WTC11 (cell line): Measurements from ENCODE around the gene LGR4. TPM values are rescaled to one million over a fixed set of nuclear protein-coding genes. Genes with fewer than 3 reads are reported as not detected.

ENCODE experiments used
- ATAC-seq: fragments of 200-7000 bp; cut with Tn5 transposase; 2 replicates; pipeline ENCODE4 v1.10.0; 2021; ENCODE audit warnings: mild to moderate bottlenecking, moderate library complexity
- CTCF ChIA-PET: fragments of 300-600 bp; sonication (Branson Sonifier 250); formaldehyde crosslinking; loops from one replicate; lab custom pipeline; 2021; ENCODE audit warnings: antibody characterized with exemption; lab: Charles Lee
- POLR2A ChIA-PET: fragments of 350-600 bp; sonication (Branson Sonifier 250); formaldehyde crosslinking; loops from one replicate; lab custom pipeline; 2021; ENCODE audit warnings: antibody characterized with exemption; lab: Charles Lee
- DNase-seq: peaks from one replicate; pipeline ENCODE4 v3.0.0; 2021; ENCODE audit warnings: low spot score
- H3K27ac Mint-ChIP-seq: 2 replicates; pipeline ENCODE4 v1.8.0; 2021; ENCODE audit warnings: mixed read lengths
- H3K27me3 Mint-ChIP-seq: 2 replicates; pipeline ENCODE4 v1.8.0; 2021; ENCODE audit warnings: low read depth, mild to moderate bottlenecking, moderate library complexity, mixed read lengths
- H3K36me3 Mint-ChIP-seq: 2 replicates; pipeline ENCODE4 v1.8.0; 2021; ENCODE audit warnings: mixed read lengths
- H3K4me1 Mint-ChIP-seq: 2 replicates; pipeline ENCODE4 v1.8.0; 2022; ENCODE audit warnings: mixed read lengths
- H3K4me3 Mint-ChIP-seq: 2 replicates; pipeline ENCODE4 v1.8.0; 2021; ENCODE audit warnings: mild to moderate bottlenecking, moderate library complexity, mixed read lengths
- H3K9me3 Mint-ChIP-seq: 2 replicates; pipeline ENCODE4 v1.8.0; 2021; ENCODE audit warnings: mixed read lengths
- FOXJ3 ChIP-seq: sonication (generic); formaldehyde crosslinking; IDR thresholded peaks from 2 replicates; pipeline ENCODE4 v1.9.0; 2021; ENCODE audit warnings: missing genetic modification reagents, mild to moderate bottlenecking, borderline replicate concordance
- GTF2I ChIP-seq: fragments of 250-450 bp; sonication (Bioruptor Pico); conservative IDR thresholded peaks from 2 replicates; pipeline ENCODE4 v1.4.0; 2021; ENCODE audit warnings: mild to moderate bottlenecking
- HMGXB4 ChIP-seq: sonication (generic); formaldehyde crosslinking; IDR thresholded peaks from 2 replicates; pipeline ENCODE4 v1.8.1; 2023; ENCODE audit warnings: mild to moderate bottlenecking, moderate library complexity, missing genetic modification reagents
- JAZF1 ChIP-seq: fragments of 250-450 bp; sonication (Bioruptor Pico); IDR thresholded peaks from 2 replicates; pipeline ENCODE4 v1.9.0; 2021; ENCODE audit warnings: moderate library complexity, mild to moderate bottlenecking, inconsistent platforms
- KAT7 ChIP-seq: sonication (generic); formaldehyde crosslinking; IDR thresholded peaks from 2 replicates; pipeline ENCODE4 v1.8.1; 2023; ENCODE audit warnings: missing genetic modification reagents, mild to moderate bottlenecking, borderline replicate concordance
- MXD4 ChIP-seq: fragments of 250-450 bp; sonication (Bioruptor Pico); IDR thresholded peaks from 2 replicates; pipeline ENCODE4 v1.8.0; 2021; ENCODE audit warnings: mild to moderate bottlenecking, moderate library complexity, borderline replicate concordance
- NFYB ChIP-seq: sonication (generic); formaldehyde crosslinking; conservative IDR thresholded peaks from 2 replicates; pipeline ENCODE4 v1.8.0; 2022; ENCODE audit warnings: low read depth, missing genetic modification reagents
- NR2C2 ChIP-seq: sonication (generic); formaldehyde crosslinking; IDR thresholded peaks from 2 replicates; pipeline ENCODE4 v1.8.0; 2022; ENCODE audit warnings: mild to moderate bottlenecking, missing genetic modification reagents
- OVOL2 ChIP-seq: fragments of 250-450 bp; sonication (Bioruptor Pico); IDR thresholded peaks from 2 replicates; pipeline ENCODE4 v1.9.0; 2021; ENCODE audit warnings: mild to moderate bottlenecking, borderline replicate concordance
- RORB ChIP-seq: fragments of 250-450 bp; sonication (Bioruptor Pico); IDR thresholded peaks from 2 replicates; pipeline ENCODE4 v1.9.0; 2021; ENCODE audit warnings: mild to moderate bottlenecking
- SMAD3 ChIP-seq: sonication (generic); formaldehyde crosslinking; IDR thresholded peaks from 2 replicates; pipeline ENCODE4 v1.8.0; 2022; ENCODE audit warnings: missing genetic modification reagents, mild to moderate bottlenecking, borderline replicate concordance
- SOX15 ChIP-seq: fragments of 250-450 bp; sonication (Bioruptor Pico); IDR thresholded peaks from 2 replicates; pipeline ENCODE4 v1.9.0; 2021; ENCODE audit warnings: mild to moderate bottlenecking
- ZBTB21 ChIP-seq: sonication (generic); formaldehyde crosslinking; IDR thresholded peaks from 2 replicates; pipeline ENCODE4 v1.8.1; 2023; ENCODE audit warnings: mild to moderate bottlenecking, missing genetic modification reagents, borderline replicate concordance
- ZNF232 ChIP-seq: sonication (generic); formaldehyde crosslinking; IDR thresholded peaks from 2 replicates; pipeline ENCODE4 v1.8.0; 2022; ENCODE audit warnings: mild to moderate bottlenecking, missing genetic modification reagents
- ZNF396 ChIP-seq: fragments of 250-450 bp; sonication (Bioruptor Pico); IDR thresholded peaks from 2 replicates; pipeline ENCODE4 v1.8.0; 2021; ENCODE audit warnings: mild to moderate bottlenecking, moderate library complexity, borderline replicate concordance
- total RNA-seq: library from RNA; stranded (reverse); gene quantifications from 3 replicates; pipeline ENCODE4 v1.2.3, GENCODE V29; 2021
- TF ChIP-seq, protein P1 (sequence below): sonication (generic); formaldehyde crosslinking; IDR thresholded peaks from 2 replicates; pipeline ENCODE4 v1.8.0; 2023; ENCODE audit warnings: mild to moderate bottlenecking, missing genetic modification reagents
- TF ChIP-seq, protein P2 (sequence below): fragments of 250-450 bp; sonication (Bioruptor Pico); IDR thresholded peaks from 2 replicates; pipeline ENCODE4 v2.1.2; 2022; ENCODE audit warnings: mild to moderate bottlenecking, moderate library complexity
- TF ChIP-seq, protein P3 (sequence below): fragments of 250-450 bp; sonication (Bioruptor Pico); IDR thresholded peaks from 2 replicates; pipeline ENCODE4 v1.9.0; 2021; ENCODE audit warnings: mild to moderate bottlenecking
- TF ChIP-seq, protein P4 (sequence below): sonication (generic); formaldehyde crosslinking; IDR thresholded peaks from 2 replicates; pipeline ENCODE4 v1.8.0; 2023; ENCODE audit warnings: missing genetic modification reagents

LGR4 gene
- total RNA-seq, 1 experiment from 2014 or later: 53.8 TPM

- ChIA-PET POLR2A (no interaction called here), CTCF (interaction anchor here (0.6 kb wide), 1 partner anchor 15 kb away, joined by 3 read pairs; no protein-coding TSS in a partner anchor)
- H3K9me3 Mint-ChIP-seq: no peaks in the 10 kb centered on the region
- ATAC-seq (no peak), DNase-seq (no peak)
- H3K27ac Mint-ChIP-seq: peak overlapping the region; percentile 13; the same call in 1 of the 2 replicates
- H3K27me3 Mint-ChIP-seq: no peaks in the 10 kb centered on the region
- H3K4me1 Mint-ChIP-seq: peaks cover 6% of the 10 kb centered on the region
- no peak overlapping the region for H3K4me3 Mint-ChIP-seq
- no peaks in the 10 kb centered on the region for H3K36me3 Mint-ChIP-seq
- TF ChIP-seq HMGXB4 (CRISPR knock-in tag) (no peak), OVOL2 (no peak), NFYB (CRISPR knock-in tag) (no peak), RORB (no peak), GTF2I (CRISPR knock-in tag) (no peak), ZNF396 (no peak), SMAD3 (CRISPR knock-in tag) (no peak), SOX15 (CRISPR knock-in tag) (no peak), FOXJ3 (CRISPR knock-in tag) (no peak), ZBTB21 (CRISPR knock-in tag) (no peak), KAT7 (CRISPR knock-in tag) (no peak), MXD4 (CRISPR knock-in tag) (no peak), JAZF1 (CRISPR knock-in tag) (no peak), ZNF232 (CRISPR knock-in tag) (no peak), NR2C2 (CRISPR knock-in tag) (no peak)
- TF ChIP-seq, protein P1, sequence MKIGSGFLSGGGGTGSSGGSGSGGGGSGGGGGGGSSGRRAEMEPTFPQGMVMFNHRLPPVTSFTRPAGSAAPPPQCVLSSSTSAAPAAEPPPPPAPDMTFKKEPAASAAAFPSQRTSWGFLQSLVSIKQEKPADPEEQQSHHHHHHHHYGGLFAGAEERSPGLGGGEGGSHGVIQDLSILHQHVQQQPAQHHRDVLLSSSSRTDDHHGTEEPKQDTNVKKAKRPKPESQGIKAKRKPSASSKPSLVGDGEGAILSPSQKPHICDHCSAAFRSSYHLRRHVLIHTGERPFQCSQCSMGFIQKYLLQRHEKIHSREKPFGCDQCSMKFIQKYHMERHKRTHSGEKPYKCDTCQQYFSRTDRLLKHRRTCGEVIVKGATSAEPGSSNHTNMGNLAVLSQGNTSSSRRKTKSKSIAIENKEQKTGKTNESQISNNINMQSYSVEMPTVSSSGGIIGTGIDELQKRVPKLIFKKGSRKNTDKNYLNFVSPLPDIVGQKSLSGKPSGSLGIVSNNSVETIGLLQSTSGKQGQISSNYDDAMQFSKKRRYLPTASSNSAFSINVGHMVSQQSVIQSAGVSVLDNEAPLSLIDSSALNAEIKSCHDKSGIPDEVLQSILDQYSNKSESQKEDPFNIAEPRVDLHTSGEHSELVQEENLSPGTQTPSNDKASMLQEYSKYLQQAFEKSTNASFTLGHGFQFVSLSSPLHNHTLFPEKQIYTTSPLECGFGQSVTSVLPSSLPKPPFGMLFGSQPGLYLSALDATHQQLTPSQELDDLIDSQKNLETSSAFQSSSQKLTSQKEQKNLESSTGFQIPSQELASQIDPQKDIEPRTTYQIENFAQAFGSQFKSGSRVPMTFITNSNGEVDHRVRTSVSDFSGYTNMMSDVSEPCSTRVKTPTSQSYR (CRISPR knock-in tag): no peak
- TF ChIP-seq, protein P2, sequence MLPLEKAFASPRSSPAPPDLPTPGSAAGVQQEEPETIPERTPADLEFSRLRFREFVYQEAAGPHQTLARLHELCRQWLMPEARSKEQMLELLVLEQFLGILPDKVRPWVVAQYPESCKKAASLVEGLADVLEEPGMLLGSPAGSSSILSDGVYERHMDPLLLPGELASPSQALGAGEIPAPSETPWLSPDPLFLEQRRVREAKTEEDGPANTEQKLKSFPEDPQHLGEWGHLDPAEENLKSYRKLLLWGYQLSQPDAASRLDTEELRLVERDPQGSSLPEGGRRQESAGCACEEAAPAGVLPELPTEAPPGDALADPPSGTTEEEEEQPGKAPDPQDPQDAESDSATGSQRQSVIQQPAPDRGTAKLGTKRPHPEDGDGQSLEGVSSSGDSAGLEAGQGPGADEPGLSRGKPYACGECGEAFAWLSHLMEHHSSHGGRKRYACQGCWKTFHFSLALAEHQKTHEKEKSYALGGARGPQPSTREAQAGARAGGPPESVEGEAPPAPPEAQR (CRISPR knock-in tag): no peak
- TF ChIP-seq, protein P3, sequence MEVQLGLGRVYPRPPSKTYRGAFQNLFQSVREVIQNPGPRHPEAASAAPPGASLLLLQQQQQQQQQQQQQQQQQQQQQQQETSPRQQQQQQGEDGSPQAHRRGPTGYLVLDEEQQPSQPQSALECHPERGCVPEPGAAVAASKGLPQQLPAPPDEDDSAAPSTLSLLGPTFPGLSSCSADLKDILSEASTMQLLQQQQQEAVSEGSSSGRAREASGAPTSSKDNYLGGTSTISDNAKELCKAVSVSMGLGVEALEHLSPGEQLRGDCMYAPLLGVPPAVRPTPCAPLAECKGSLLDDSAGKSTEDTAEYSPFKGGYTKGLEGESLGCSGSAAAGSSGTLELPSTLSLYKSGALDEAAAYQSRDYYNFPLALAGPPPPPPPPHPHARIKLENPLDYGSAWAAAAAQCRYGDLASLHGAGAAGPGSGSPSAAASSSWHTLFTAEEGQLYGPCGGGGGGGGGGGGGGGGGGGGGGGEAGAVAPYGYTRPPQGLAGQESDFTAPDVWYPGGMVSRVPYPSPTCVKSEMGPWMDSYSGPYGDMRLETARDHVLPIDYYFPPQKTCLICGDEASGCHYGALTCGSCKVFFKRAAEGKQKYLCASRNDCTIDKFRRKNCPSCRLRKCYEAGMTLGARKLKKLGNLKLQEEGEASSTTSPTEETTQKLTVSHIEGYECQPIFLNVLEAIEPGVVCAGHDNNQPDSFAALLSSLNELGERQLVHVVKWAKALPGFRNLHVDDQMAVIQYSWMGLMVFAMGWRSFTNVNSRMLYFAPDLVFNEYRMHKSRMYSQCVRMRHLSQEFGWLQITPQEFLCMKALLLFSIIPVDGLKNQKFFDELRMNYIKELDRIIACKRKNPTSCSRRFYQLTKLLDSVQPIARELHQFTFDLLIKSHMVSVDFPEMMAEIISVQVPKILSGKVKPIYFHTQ: no peak
- TF ChIP-seq, protein P4, sequence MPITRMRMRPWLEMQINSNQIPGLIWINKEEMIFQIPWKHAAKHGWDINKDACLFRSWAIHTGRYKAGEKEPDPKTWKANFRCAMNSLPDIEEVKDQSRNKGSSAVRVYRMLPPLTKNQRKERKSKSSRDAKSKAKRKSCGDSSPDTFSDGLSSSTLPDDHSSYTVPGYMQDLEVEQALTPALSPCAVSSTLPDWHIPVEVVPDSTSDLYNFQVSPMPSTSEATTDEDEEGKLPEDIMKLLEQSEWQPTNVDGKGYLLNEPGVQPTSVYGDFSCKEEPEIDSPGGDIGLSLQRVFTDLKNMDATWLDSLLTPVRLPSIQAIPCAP: no peak
- TF ChIP-seq, all 79 proteins: peak for 0
Measured at GRCh38 chr11:27409049-27409448, 63.5 kb downstream of the LGR4 start.
